ENCODE measurements around the gene CST9L. TPM values are rescaled to one million over a fixed set of nuclear protein-coding genes. Genes with fewer than 3 reads are reported as not detected.
"Not testable (repeated sequence)": the region's sequence is repeated elsewhere in the genome, so short reads cannot be mapped to it uniquely, and the experiment has no call there.

Gene CST9L
- total RNA-seq, 1 donor from 2014 or later = not detected

- FAIRE-seq = no peak
- no peak for DNase-seq (ENCODE audit: low spot score in 2 of 2)
These were observed 19.3 kb upstream of the CST9L start for GRCh38 chr20:23587631-23588030.

- FAIRE-seq (no peak), DNase-seq (ENCODE audit: low spot score in 2 of 2) (no peak)
These were observed 18.6 kb upstream of the CST9L start for GRCh38 chr20:23586735-23587525.

GRCh38 chr20:23585808-23586734 is 17.8 kb upstream of the CST9L start:
- no peak for FAIRE-seq

DNA sequence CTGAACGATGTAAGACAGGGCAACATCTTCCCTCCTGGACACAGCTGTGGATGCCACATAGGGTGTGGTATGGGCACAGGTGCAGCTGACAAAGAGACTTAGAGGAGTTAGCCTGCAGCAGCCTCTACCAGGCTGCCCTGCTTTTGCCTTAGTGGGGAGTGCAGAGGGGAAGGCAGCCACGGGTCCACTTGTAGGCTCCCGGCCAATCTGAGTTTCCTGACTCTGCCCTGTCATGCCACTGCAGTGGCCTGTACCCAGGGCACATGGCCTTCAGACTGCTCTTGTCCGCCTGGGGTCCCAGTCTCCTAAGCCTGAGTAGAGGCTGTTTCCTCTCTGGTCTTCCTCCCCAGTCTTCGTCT is 17.1 kb upstream of the CST9L start:
- no peak for DNase-seq (ENCODE audit: low spot score in 2 of 2)
- no peak for FAIRE-seq

More at GRCh38 chr20:23585808-23586734, 17.8 kb upstream of the CST9L start:
- no peak for DNase-seq (ENCODE audit: low spot score in 2 of 2)

GRCh38 chr20:23584434-23585199 is 16.3 kb upstream of the CST9L start:
- no peak for DNase-seq (ENCODE audit: low spot score in 2 of 2)
- no peak for FAIRE-seq

GRCh38 chr20:23583526-23583925 is 15.2 kb upstream of the CST9L start:
- FAIRE-seq (no peak), DNase-seq (ENCODE audit: low spot score in 2 of 2) (no peak)

- FAIRE-seq (no peak), DNase-seq (ENCODE audit: low spot score in 2 of 2) (no peak)
These were observed 14.0 kb upstream of the CST9L start for GRCh38 chr20:23582293-23582692.

GRCh38 chr20:23581833-23582232 is 13.5 kb upstream of the CST9L start:
- not testable (repeated sequence) for DNase-seq (ENCODE audit: low spot score in 2 of 2); FAIRE-seq

- no peak for FAIRE-seq
- DNase-seq (ENCODE audit: low spot score in 2 of 2) = no peak
These were observed 6.7 kb upstream of the CST9L start for GRCh38 chr20:23574977-23575376.

DNA sequence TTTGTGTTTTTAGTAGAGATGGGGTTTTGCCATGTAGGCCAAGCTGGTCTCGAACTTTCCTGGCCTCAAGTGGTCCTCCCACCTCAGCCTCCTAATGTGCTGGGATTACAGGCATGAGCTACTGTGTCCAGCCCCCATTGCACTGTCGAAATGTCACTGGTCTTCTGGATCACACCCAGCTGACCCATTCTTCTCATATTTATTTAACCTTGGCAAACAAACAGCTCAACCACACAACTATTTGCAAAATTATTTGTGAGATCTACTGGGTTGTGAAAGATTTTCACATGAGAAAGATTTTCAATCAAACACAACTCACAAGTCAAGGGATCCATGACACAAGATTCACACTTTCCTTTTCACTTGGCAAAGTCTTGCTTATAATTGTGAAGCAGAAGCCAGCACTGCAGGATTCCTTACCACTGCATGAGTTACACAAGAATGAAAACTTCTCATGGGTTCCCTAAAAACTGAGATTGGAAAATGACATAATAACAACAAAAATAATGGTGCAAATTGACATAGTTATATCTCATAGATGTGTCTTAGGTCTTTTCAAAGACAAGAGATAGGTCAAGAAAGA is 2.0 kb upstream of the CST9L start:
- DNase-seq (ENCODE audit: low spot score in 2 of 2) = no peak
- FAIRE-seq = no peak

DNA sequence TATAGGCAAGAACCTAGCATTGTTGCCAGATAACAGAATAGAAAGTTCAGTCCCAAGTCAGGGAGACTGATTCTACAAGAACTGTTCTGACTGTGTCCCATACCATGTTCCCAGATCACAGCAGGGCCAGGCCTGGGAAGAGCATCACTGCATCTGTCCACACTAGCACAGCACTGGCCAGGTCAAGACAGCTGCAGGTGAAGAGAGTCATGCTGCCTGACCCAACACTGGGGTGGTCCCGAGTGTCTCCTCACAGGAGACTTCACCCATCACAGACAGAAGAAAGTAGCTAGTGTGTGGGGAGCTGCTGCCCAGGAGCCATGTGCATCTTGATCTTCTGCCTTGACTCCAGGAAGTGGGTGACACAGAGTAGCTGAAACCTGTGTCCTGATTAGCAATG is 1.3 kb upstream of the CST9L start:
- DNase-seq (ENCODE audit: low spot score in 2 of 2) = no peak
- FAIRE-seq = no peak

GRCh38 chr20:23568971-23569330 is 667 bp upstream of the CST9L start:
- FAIRE-seq (no peak), DNase-seq (ENCODE audit: low spot score in 2 of 2) (no peak)

DNA sequence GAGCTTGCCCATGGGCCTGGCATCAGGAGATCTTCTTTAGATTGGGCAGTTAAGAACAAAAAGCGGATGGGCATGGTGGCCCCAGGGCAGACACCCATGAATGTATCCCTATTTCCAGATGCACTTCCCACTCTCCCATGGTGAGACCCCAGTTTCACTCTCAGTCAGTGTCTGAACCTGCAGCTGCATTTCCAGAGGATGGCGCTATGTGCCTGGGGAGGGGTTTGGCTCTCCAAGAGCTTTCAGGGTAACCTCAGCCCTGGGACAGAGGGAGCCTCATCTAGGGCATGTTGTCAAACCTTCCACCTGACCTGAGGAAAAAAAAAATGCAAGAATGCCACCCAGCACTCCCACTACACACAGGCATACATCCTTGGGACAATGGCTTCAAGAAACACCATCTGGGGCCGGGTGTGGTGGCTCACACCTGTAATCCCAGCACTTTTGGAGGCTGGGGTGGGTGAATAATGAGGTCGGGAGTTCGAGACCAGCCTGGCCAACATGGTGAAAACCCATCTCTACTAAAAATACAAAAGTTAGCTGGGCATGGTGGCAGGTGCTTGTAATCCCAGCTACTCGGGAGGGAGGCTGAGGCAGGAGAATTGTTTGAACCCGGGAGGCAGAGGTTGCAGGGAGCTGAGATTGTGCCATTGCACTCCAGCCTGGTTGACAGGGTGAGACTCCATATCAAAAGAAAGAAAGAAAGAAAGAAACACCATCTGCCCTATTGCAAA is 1.9 kb downstream of the CST9L start:
- DNase-seq (ENCODE audit: low spot score in 2 of 2) (no peak), FAIRE-seq (no peak)

DNA sequence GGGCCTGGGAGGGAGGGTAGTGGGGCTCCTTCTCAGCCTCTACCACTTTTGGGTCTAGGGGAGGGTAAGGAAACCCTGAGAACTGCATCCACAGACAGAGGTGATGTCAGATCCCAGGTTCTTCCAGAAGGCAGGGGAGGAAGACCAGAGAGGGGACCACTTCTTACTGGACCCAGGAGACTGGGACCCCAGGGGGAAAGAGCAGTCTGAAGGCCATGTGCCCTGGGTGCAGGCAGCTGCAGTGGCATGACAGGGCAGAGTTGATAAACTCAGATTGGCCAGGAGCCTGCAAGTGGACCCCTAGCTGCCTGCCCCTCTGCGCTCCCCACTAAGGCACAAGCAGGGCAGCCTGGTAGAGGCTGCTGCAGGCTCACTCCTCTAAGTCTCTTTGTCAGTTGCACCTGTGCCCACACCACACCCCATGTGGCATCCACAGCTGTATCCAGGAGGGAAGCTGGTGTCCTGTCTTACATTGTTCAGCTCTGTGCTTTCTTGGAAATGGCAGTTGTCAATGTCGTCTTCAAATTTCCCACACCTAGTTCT is 2.7 kb downstream of the CST9L start:
- DNase-seq (ENCODE audit: low spot score in 2 of 2) = no peak
- no peak for FAIRE-seq

DNA sequence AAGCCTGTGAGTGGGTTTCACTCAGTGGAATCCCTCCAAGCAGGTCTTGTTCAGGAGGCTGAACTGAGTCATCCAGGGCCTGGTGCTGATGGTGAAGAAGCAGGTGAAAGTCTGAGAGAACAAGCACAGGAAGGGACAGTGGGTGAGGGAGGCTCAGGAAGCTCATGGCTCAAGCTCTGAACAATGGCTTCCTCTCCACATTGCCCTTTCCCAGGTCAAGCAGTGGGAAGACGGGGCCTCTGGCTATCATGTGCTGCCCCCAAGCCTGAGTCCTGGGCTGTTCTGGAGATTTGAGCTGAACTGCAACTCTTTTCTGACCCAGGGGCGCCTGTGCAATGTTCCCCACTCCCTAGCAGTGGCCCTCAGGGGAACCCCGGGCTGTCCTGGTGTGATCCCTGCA is 3.4 kb downstream of the CST9L start:
- DNase-seq (ENCODE audit: low spot score in 2 of 2) (no peak), FAIRE-seq (no peak)

DNA sequence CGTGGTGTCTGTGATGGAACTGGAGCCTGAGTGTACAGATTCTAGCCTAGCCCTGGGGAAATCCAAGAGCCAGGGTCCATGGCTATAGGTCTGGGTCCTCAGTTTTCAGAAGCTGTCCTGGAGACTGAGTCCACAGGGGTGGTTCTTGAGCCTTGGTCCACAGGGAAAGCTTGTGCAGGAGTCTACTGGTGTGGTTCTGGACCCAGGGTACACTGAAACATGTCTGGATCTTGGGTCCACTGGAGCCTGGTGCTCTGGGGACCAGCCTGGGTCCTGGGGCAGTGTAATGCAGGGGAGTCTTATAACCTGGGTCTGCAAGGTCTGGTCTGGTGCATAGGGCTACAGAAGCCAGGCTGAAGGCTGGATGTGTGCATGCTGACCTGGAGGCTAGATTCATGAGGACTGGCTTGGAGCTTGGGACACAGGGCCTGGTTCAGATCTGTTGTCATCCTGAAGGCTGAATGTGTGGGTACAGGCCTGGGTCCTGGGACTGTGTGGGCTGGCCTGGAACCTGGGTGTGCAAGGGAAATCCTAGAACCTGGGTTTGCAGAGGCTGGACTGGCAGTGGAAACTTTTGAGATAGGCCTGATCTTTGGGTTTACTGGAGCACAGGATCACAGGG is 5.5 kb downstream of the CST9L start:
- no peak for DNase-seq (ENCODE audit: low spot score in 2 of 2)
- FAIRE-seq = no peak

GRCh38 chr20:23554401-23554800 is 13.9 kb downstream of the CST9L start:
- DNase-seq (ENCODE audit: low spot score in 2 of 2) = no peak
- no peak for FAIRE-seq

DNA sequence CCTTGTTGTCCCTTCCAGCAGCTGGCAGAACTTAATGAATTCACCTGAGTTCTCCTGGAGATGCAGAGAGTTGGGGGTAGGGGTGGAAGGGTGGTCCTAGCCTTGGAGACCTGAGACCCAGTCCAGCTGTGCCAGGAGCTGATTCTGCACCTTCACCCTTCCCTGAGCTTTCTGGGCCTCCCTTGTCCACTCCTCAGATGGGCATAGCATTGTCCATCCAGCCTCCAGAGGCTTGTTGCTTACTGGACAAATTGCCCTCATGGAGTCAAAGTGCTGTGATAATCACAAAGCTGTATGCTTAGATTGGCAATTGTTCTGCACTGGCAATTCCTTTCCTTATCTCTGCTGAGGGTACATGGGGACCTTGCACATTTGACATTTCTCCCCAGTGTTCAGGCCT is 16.5 kb downstream of the CST9L start:
- DNase-seq (ENCODE audit: low spot score in 2 of 2) (no peak), FAIRE-seq (no peak)

DNA sequence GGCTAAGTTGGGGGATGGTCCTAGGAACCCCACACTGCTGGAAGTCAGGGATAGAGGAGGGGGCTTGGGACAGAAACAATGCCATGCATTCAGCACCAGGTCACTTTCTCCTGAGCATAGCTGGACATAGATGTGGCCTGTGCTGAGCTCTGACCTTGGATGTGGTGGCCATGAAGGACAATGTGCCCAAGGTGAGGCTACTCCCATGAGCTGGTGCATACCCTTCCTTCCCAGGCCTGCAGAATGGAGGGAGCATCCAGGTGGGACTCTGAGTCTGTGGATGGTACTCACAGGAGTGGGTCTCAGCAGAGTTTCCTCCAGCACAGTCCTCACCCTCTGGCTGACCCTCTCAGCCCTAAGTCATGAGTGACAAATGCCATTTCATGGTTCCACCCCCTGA is 16.9 kb downstream of the CST9L start:
- no peak for DNase-seq (ENCODE audit: low spot score in 2 of 2)
- no peak for FAIRE-seq

Measured in frontal cortex (tissue), 4 donors.